GM18858 (cell line): Measurements from ENCODE around the gene HEG1.
A peak's percentile ranks its signal among the peaks of the same experiment; 100 is the strongest.
"Not testable (repeated sequence)": the region's sequence is repeated elsewhere in the genome, so short reads cannot be mapped to it uniquely, and the experiment has no call there.

Source experiments
- ATAC-seq: cut with Tn5 transposase; IDR thresholded peaks from one replicate; pipeline ENCODE4 v1.9.1; 2021; ENCODE audit not compliant: unreplicated experiment

Gene HEG1, protein sequence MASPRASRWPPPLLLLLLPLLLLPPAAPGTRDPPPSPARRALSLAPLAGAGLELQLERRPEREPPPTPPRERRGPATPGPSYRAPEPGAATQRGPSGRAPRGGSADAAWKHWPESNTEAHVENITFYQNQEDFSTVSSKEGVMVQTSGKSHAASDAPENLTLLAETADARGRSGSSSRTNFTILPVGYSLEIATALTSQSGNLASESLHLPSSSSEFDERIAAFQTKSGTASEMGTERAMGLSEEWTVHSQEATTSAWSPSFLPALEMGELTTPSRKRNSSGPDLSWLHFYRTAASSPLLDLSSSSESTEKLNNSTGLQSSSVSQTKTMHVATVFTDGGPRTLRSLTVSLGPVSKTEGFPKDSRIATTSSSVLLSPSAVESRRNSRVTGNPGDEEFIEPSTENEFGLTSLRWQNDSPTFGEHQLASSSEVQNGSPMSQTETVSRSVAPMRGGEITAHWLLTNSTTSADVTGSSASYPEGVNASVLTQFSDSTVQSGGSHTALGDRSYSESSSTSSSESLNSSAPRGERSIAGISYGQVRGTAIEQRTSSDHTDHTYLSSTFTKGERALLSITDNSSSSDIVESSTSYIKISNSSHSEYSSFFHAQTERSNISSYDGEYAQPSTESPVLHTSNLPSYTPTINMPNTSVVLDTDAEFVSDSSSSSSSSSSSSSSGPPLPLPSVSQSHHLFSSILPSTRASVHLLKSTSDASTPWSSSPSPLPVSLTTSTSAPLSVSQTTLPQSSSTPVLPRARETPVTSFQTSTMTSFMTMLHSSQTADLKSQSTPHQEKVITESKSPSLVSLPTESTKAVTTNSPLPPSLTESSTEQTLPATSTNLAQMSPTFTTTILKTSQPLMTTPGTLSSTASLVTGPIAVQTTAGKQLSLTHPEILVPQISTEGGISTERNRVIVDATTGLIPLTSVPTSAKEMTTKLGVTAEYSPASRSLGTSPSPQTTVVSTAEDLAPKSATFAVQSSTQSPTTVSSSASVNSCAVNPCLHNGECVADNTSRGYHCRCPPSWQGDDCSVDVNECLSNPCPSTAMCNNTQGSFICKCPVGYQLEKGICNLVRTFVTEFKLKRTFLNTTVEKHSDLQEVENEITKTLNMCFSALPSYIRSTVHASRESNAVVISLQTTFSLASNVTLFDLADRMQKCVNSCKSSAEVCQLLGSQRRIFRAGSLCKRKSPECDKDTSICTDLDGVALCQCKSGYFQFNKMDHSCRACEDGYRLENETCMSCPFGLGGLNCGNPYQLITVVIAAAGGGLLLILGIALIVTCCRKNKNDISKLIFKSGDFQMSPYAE (N-terminal part only)

DNA sequence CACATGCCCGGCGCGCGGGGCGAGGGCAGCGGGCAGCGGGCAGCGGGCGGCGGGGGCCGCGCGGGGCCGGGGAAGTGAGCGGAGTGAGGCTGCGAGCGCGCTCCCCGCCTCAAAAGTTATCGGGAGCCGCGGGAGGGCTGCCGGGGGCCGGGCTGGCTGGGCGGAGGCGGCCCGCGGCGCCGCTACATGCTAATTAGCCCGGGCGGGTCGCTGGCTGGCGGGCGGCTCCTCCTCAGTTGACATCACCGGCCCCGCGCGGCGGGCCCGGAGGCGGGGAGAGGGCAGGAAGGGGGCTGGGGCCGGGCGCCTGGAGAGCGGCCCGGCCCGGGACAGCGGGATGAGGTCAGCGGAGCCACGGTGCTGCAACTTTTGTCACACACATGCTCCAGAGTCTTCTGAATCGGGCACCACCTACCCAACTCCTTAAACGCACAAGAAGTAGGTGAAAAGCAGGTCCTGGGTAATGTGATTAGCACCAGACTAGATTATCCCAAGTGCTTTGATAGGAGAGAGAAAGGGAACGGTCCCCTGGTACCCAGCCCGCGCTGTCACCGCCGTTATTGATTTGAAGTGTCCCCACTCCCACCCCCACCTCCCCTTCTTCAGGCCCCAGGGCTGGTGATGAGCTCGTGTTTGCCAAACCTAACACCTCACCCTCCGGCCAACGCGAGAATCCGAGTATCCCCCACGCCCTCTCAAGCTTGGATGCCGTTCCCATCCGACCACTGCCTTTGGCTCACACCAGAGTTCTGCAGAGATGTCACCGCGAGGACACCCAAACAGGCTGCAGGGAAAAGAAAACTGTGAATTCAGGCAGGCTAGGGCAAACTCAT is at the start of gene HEG1:
TSS of gene HEG1 (minus strand) at position 85 of the 833 bp plus-strand sequence. CDS start 107 bp downstream, outside the sequence.
- ATAC-seq = peak; percentile 56

DNA sequence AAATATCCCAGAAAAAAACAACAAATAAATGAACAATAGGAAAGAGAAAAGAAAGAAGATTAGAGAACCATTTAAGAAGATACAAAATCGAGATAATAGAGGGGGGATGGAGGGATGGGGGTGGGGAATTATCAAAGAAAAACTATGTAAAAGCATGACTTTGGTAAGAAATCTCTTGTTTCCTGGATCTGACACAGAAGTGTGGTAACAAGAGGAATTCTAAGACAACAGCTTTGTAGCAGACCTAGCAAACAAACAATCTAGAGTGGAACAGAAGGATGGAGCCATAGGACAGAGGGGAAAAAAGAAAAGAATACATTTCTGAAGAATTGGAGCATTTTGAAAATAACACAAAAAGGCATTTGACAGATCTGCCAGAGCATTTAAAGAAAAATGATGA is 49.3 kb upstream of the HEG1 start:
- ATAC-seq = no peak

DNA sequence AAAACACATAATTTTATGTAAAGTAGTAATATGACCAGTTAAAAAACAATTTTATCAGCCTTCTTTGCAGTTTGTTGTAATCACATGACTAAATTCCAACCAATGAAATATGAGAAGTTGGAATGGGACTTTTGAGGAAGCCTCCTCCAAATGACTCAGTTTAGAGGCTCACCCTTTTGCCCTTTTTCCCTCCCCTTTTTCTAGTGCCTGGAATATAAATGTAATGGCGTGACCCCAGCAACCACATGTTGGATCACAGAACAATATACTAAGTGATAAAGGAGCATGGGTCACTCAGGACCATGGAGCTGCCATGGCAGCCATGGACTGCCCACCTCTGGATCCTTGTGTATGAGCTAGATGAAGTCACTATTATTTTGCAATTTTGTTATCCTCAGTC is 48.8 kb upstream of the HEG1 start:
- ATAC-seq = no peak

DNA sequence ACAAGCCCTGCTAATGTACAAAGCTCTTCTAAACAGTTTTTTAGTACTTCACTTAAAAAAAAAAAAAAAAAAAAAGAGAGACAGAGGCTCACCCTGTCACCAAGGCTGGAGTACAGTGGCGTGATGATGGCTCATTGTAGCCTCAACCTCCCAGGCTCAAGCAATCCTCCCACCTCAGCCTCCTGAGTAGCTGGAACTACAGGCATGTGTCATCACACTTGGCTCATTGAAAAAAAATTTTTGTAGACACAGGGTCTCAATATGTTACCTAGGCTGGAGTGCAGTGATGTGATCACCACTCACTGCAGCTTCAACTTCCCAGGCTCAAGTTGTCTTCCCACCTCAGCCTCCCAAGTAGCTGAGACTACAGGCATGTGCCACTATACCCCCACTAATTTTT is 47.6 kb upstream of the HEG1 start:
- ATAC-seq = no peak

DNA sequence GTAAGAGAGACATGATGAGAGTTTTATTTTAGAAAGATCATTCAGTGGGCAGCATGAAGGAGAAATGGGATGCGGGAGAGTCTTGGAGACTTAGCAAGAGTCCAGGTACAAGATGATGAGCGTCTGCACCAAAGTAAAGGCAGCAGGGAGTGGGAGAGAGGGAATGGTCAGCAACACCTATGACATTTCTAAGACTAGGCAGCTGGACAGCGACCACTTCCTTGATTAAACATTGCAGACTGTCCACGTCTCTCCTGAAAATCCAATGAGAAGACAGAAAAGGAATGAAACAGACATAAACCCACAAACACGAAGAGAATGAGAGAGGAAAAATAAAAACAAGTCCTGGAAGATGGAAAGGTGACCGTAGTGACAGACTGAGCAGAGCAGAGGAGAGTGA is 46.7 kb upstream of the HEG1 start:
- ATAC-seq = no peak

DNA sequence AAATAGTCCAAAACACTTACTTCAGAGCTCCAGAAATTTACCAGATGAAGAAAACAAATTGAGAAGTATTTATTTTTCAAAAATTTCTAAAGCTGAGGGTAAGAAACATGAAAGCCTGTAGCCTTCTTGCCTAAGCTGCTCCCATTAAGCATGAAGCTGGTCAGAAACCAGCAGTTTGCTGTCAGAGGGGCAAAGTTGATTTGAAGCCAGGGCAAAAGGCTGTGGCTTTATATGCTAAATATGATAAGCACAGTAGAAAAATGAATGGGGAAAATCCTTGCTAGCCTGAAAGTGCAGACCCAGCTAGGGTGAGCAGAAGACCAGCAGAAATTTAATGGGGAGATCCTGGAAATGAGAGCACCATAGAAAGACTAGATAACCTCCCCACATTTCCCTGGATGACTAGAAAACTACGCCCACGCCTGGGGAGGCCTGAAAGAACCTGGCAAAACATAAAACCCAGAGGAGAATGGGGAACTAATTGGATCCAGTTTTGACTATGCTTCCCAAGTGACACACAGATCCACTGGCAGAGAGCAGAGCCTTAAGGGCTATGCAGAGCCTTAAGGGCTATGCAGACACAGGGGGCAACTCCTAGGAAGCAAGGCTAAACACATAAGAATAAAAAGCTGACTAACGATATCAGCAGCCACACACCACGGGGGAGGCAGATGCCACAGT is 43.0 kb upstream of the HEG1 start:
- no peak for ATAC-seq

DNA sequence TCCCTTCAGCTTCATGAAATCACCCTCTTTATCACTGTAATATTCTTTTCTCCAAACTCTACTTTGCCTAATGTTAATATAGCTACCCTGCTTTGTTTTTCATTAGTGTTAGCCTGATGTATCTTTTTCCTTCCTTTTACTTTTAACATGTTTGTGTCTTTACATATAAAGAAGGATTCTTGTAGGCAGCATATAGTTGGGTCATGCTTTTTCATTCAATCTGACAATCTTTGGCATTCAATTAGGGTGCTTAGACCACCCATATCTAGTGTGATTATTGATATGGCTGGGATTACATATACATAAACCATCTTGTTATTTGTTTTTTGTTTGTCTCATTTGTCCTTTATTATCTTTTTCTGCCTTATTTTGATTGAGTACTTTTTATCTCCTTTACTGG is 34.9 kb upstream of the HEG1 start:
- ATAC-seq = no peak

DNA sequence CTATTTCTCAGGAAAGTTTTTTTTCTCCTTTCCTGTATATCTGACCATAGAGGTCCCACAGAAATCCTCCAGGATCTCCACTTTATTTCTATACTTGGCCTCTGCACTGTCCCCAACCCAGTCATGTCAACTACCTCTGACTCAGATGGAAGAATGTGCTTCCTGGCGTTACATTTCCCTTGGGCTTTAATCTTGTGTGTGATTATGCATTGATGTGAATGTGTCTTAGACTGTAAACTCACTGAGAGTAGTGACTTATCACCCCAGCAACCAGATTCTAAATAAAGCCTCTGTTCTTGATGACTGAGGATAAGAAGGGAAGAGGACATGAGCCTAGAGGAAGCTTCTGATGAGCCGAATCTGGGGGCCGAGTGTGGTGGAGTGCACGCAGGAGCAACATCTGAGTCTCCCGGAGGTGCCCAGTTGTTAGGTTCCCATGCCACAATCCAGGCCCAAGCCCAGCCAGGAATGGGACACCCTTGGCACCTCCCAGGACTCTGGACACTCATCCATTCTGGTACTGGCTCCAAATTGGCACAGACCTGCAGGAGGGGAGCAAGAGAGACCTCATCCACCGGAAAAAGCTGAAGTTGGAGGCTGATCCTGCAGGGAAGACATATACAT is 32.1 kb upstream of the HEG1 start:
- ATAC-seq = no peak

DNA sequence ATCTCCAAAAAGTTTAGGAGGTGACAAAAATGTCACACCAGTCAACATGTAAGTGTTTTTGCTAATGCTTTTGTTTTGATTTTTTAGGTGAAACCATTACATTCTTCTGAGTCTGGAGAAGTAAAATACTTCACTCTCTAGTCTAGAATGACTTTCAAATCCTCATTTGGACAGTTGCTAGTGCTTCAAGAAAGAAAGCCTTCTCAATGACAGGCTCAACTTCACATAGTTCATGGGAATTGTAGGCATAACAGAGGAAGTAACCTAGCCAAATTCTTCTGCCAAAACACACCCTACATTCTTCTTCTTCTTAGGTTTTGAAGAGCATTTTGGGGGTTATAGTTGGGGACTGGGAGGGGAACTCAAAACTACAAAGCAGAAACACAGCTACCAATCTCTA is 29.4 kb upstream of the HEG1 start:
- ATAC-seq = no peak

DNA sequence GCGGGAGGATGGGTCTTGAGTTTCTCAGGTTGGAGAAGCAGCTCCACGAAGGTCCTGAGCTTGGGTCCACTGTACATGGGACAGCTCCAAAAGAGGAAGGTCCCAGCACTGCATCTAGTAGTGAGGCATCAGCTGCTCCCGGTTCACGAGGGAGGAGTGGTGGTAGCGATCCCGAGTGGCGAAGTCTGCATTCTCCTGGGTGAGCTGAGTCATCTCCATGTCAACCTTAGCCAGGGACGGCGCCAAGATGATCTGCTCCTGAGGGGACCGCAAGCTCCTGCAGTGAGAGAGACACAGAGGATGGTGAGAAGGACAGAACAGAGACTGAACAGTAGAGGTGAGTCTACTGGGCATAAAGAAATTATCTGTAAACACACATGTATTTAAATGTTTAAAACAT is 28.0 kb upstream of the HEG1 start:
- ATAC-seq = no peak

DNA sequence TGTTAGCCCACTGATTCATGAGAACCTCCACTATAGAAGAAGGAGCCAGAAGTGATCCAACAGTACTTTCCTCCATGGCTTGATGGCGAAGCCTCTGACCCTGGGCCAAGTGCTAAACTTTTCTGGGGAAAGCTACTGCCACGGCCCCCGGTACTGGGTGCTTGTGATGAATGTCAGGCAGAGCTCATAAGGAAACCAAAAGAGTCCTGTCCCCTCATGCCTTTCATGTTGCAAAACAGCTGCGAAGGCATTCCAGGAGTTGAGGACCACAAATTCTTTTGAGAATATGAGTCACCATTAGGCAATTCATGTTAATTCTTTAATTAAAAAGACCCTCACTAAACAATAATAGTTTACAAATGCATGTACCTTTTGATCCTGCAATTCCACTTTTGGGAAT is 26.5 kb upstream of the HEG1 start:
- ATAC-seq = not testable (repeated sequence)

DNA sequence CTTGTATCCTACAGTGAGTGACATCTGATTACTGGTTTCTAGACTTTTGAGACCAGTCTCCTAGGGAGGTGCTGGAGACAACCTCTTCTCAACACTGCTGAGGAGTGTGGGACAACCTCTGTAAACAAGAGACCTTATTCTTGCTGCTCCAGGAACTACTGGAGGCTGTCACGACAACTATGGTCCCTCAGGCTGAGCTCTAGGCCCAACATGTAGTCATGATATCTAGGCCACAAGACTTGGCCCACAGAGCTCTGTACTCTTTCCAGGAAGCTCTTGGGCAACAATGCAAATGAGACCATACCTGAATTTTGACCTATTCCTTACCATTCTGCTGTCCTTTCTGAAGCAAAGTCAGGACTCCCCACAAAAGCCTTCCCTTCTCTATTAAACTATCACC is 24.3 kb upstream of the HEG1 start:
- no peak for ATAC-seq

DNA sequence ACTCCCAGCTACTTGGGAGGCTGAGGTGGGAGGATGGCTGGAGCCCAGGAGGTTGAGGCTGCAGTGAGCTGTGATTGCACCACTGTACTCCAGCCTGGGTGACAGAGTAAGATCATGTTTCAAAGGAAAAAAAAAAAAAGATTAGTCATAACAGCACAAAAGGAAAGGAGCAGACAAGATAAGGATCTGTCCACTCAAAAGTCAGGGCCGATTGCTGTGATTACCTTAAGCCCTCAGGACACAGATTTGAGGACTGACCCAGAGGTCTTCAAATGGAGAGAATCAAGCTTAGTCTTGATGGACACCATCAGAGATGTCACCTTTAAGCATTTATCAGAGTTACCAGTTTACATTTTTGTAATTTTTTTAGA is 23.9 kb upstream of the HEG1 start:
- no peak for ATAC-seq

DNA sequence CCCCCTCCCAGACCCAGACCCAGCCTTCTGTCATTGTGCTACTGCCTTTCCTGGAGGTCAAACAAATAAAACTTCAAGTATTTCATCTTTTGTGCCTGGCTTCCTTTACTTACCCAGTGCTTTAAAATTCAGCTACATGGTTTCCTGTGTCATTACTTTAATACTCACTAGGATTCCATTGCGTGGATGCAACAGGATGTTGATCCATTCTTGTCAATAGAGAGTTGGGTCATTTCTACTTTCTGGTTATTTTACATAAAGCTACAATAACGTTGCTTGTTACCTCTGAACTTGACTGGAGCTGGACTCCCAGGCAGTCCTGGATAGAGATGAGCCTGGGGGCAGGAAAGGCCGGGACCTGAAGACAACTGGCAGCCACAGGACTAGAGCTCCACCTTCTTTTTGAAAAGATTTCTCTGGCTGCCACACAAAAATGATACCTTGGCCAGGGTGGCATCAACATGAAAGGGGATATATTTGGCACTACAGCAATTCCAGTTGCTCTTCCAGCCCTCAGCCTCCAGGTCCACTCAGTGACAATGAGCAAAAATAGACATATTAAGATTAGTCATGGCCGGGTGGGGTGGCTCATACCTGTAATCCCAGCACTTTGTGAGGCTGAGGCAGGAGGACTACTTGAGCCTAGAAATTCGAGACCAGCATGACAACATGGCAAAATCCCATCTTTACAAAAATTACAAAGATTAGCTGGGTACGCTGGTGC is 23.3 kb upstream of the HEG1 start:
- no peak for ATAC-seq

DNA sequence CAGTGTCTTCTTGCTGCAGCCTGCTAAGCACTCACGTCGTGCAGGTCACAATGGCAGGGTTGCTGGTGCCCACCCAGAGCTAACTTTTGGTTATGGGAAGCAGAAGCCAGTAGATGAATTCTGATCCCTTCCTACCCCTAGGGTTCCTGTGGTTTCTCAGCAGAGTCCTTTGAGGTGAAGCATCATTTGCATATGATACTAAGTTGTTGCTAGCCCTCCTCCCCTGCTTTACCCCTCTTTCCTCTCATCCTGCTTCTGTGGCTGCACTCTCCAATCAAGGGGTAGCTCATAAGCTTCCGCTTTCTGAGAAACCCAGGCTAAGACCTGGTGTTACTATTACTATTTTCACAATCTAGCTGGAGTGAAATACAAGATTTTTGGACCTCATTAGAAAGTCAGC is 22.1 kb upstream of the HEG1 start:
- ATAC-seq = no peak

DNA sequence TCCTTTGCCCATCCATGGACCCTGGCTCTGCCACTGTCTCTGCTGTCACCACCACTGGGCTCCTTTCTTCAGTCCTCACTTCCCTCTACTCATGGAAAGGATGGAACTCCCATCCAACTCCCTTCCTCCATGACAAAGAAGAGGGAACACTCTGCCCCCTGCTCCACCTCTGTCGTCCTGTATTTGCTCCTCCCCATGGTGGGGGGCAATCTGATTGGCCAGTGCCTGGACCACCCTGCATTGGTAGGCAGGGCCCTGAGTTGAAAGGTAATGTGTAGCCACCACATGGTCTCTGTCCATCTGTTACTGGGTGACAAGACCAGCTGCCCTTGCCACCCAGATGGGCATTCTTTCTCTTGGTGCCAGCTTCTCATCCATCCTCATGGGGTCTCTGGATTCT is 20.7 kb upstream of the HEG1 start:
- ATAC-seq = no peak

DNA sequence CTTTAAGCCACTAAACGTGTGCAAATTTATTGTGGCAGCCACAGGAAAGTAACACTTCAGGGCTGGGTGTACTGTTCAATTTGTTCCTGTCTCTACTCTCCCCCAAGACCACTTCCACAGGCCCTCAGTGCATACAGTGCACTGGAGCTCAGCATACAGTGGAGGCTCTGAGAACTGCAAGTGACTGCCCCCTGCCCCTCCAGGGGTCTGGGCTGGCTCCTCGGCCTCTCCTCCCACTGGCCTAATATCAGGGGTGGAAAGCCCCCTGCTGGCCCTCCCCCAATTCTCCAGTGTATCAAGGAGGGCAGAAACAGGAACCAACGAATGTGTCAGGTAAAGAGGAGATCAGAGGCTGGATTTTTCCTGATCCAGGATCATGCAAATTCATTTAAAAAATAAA is 19.9 kb upstream of the HEG1 start:
- no peak for ATAC-seq

DNA sequence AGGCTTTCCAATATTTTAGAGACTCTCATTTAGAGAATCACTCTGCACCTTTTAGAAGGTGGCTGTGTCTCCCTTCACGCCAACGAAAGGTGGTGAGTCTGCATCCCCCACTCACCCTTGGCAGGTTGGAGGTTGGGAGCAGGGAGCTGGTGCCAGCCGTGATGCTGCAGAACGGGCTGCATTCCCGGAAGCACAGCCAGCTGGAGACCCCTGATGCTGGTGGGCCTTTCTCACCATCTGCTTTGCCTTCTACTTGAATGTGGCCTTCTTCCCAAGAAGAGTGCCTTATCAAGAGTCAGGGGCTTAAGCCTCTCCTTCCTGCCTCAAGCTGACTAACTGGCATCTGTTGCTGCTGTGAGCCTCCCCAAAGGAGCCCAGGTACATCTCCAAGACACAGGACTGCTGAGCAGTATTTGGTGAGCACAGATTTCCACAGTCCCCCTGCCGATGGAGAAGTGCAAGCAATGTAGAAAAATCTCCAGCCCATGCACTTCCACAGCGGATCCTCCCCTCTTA is 17.7 kb upstream of the HEG1 start:
- ATAC-seq = no peak
